ENCODE measurements around the gene SLC7A9.
"Not testable (repeated sequence)": the region's sequence is repeated elsewhere in the genome, so short reads cannot be mapped to it uniquely, and the experiment has no call there.

SLC7A9 gene

DNA sequence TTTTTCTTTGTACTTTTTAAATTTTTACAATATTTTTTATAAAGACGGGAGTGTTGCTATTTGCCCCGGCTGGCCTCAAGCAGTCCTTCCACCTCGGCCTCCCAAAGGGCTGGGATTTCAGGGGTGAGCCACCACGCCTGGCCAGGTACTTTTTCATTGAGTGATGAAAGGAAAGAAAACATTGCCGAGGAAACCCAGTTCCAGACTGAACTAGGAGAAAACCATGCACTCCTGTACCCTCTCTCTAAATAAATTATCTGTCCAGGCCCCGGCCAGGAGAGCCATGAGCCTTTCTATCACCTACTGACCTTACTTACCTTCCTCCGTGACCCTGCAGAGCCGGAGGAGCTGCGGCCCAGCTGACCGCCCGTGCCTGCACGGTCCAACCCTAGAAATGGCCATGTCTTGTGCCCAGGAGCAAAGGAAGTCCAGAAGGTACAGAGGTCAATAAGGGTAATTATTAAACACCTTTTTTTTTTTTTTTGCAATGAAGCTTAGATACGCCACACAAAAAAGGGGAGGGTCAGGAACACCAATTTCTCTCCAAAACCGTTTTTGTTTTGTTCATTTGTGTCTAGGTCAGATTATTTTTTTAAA is at the start of gene SLC7A9:
TSS of gene SLC7A9 (minus strand) at position 399 of the 597 bp plus-strand sequence. CDS start 1,233 bp downstream, outside the sequence.
- DNase-seq (ENCODE audit: low spot score) = no peak

GRCh38 chr19:32919365-32919764 is 49.8 kb upstream of the SLC7A9 start:
- no peak for DNase-seq (ENCODE audit: low spot score)

DNA sequence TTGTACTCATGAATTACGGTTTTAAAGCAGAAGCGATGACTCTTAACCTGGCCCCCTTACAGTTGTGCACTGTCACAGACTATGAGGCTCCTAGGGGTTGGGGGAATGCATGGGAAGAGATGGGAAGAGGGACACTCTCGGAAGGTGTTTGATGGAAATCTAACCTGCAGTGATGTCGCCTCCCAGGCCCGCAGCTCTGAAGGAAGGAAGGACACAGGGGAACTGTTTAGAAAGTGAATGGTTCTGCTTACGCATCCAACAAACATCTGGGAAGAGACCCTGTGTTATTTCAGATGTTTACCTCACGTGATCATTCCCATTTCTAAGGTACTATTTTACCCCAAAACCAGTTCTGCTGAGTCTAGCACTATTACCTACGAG is 48.0 kb upstream of the SLC7A9 start:
- no peak for DNase-seq (ENCODE audit: low spot score)

- no peak for DNase-seq (ENCODE audit: low spot score)
Observed at GRCh38 chr19:32916969-32917615, 47.5 kb upstream of the SLC7A9 start.

- no peak for DNase-seq (ENCODE audit: low spot score)
Observed at GRCh38 chr19:32914879-32915660, 45.5 kb upstream of the SLC7A9 start.

DNA sequence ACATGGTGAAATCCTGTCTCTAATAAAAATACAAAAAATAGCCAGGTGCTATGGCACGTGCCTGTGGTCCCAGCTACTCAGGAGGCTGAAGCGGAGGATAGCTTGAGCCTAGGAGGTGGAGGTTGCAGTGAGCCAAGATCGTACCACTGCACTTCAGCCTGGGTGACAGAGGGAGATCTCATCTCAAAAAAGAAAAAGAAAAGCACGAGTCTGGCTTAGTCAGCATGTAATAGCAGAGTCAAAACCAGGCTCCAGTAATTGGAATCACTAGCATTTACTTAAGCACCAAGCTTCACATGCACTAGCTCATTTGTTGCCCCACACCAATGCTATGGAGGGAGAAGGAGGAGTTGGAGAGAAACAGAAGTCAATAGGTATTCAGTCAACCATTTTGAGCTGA is 41.9 kb upstream of the SLC7A9 start:
- DNase-seq (ENCODE audit: low spot score) = no peak

DNA sequence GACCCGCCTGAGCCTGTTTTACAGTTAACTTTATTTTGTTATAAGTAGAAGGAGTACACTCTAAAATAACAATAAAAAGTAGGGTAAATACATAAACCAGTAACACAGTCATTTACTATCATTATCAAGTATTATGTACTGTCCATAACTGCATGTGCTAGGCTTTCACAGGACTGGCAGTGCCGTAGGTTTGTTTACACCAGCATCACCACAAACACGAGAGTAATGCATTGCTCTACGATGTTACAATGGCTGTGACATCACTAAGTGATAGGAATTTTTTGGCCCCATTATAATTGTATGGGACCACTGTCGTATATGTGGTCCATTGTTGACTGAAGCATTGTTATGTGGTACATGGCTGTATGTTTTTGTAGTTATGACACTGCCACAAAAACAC is 41.3 kb upstream of the SLC7A9 start:
- no peak for DNase-seq (ENCODE audit: low spot score)

DNA sequence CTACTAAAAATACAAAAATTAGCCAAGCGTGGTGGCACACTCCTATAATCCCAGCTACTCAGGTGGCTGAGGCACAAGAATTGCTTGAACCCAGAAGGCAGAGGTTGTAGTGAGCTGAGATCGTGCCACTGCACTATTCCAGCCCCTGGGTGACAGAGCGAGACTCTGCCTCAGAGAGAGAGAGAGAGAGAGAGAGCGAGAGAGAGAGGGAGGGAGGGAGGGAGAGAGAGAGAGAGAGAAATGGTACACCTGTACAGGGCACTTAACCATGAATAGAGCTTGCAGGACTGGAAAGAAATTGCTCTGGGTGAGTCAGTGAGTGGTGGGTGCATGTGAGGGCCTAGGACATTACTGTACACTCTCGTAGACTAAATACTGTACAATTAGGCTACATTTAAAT is 40.5 kb upstream of the SLC7A9 start:
- no peak for DNase-seq (ENCODE audit: low spot score)

DNA sequence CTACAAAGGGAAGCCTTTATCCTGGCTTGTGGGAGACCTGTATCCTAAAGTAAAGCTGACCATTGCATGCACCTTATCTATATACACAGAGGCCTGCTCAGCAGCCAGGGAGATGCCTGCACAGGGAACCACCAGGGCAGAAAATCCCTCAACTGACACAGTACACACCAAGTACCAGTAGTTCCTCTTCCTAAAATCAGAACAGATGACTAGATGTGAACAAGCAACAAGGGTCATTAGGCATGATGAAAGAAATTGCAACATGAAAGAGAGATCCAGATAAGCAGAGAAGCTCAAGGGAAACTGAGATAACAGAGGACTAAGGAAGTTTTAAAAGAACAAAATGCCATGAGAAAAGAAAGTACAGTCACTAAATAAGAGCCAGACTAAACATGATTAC is 39.7 kb upstream of the SLC7A9 start:
- no peak for DNase-seq (ENCODE audit: low spot score)

DNA sequence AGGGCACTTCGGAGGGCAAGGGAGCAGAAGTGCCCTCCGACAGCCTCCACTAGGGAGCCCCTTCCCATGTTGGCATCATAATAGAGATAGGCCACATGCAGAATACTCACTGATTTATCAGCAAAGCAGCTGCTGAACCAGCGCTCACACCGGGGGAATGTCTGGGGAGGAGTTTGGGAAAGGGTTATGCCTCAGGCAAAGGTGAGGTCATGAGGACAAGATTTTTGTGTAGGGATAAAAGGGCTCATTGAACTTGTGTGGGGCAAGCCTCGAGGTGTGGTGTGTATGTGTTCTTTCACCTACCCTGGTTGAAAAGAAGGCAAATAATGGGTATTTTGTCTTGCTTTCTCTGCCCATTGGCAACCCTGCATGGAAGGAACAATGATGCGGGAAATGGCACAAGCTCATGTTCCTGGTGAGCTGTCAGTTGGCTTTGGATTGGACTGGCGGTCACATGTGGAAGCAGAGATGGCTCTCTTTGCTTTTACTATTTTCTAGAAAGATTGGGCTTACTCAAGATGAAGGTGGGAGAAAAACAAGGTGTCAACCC is 39.1 kb upstream of the SLC7A9 start:
- no peak for DNase-seq (ENCODE audit: low spot score)

- no peak for DNase-seq (ENCODE audit: low spot score)
Observed at GRCh38 chr19:32902448-32902847, 32.9 kb upstream of the SLC7A9 start.

DNA sequence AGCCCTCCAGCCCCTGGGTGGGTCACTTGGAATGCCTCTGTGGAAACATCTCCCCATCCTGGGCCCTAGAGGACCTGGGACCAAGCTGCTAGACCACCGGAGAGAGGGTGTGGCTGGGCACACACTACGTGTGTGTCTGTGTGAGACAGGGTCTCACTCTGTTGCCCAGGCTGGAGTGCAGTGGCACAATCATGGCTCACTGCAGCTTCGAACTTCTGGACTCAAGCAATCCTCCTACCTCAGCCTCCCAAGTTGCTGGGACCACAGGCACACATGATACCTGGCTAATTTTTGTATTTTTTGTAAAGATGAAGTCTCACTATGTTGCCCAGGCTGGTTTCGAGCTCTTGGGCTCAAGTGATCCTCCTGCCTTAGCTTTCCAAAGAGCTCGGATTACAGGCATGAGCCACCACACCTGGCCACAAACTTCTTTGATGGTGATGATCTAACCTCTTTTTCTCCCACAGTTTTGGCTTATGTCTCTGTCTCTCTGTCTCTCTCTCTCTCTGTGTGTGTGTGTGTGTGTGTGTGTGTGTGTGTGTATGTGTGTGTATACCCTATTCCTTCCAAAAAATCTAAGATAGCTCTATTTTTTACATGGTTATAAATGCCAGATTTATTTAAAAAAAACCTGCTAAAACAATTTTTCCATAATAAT is 32.1 kb upstream of the SLC7A9 start:
- DNase-seq (ENCODE audit: low spot score) = no peak

DNA sequence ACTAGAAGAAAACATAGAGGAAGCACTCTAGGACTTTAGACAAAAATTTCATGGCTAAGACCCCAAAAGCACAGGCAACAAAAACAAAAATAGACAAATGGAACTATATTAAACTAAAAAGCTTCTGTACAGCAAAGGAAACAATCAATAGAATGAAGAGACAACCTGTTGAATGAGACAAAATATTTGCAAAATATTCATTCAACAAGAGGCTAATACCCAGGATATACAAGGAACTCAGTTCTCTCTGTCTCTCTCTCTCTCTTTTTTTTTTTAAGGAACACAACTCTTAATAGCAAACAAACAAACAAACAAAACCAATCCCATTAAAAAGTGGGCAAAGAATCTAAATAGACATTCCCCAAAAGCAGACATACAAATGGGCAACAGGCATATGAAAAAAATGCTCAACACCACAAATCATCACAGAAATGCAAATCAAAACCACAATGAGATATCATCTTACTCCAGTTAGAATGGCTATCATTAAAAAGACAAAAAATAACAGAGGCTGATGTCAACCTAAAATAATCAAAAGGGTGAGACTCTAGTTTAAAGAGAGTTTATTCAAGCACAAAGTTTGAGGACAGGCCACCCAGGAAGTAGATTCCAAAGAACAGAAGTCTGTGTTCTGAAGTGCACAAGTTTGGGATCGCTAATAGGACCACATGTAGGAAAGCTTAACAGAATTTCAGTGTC is 27.1 kb upstream of the SLC7A9 start:
- no peak for DNase-seq (ENCODE audit: low spot score)

DNA sequence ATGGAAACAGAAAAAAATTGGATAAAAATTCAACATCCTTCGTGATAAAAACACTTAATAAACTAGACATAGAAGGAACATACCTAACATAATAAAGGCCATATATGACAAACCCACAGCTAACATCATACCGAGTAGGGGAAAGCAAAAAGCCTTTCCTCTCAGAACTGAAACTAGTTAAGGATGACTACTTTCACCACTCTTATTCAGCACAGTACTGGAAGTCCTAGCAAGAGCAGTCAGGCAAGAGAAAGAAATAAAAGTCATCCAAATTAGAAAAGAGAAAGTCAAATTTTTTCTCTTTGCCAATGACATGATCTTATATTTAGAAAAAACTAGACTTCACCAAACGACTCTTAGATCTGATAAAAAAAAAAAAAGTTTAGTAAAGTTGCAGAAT is 25.8 kb upstream of the SLC7A9 start:
- no peak for DNase-seq (ENCODE audit: low spot score)

GRCh38 chr19:32891609-32892008 is 22.0 kb upstream of the SLC7A9 start:
- no peak for DNase-seq (ENCODE audit: low spot score)

- no peak for DNase-seq (ENCODE audit: low spot score)
Observed at GRCh38 chr19:32890841-32891240, 21.3 kb upstream of the SLC7A9 start.

GRCh38 chr19:32890326-32890725 is 20.8 kb upstream of the SLC7A9 start:
- DNase-seq (ENCODE audit: low spot score) = no peak

DNA sequence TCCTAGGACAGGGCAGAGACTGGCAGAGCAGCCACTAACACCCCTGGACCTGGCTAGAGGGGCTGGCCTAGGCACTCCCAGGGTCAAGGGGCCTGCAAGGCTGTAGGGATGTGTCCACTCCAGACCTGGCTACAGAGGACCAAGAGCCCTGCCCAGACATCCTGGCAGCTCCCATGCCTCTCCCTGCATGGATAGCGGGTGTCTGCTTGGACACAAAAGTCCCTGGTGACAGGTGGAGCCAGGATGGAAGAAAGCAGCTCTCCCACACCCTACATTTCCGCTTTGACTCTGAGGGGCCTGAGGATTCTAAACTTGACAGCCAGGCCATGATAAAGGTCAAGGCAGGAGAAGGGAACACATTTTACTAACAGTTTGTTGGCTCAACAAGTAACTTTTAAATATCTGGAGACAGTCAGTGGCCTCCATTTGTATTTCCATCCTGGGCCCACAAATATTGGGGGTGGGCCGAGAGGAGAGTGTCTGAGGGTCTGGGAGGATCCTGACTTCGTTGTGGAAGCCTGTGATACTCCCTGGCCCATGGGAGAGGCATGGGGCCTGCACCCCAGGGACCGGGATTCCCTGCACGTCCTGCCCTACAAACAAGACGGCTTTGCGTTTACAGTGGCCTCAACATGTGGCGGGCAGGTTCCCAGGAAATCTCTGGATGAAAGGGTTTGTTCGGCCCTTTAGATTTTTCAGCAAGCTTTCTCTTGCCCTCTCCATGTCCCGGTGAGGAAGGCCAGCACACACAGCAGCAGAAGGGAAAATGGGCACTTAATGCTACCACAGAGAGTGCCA is 19.8 kb upstream of the SLC7A9 start:
- DNase-seq (ENCODE audit: low spot score) = no peak

DNA sequence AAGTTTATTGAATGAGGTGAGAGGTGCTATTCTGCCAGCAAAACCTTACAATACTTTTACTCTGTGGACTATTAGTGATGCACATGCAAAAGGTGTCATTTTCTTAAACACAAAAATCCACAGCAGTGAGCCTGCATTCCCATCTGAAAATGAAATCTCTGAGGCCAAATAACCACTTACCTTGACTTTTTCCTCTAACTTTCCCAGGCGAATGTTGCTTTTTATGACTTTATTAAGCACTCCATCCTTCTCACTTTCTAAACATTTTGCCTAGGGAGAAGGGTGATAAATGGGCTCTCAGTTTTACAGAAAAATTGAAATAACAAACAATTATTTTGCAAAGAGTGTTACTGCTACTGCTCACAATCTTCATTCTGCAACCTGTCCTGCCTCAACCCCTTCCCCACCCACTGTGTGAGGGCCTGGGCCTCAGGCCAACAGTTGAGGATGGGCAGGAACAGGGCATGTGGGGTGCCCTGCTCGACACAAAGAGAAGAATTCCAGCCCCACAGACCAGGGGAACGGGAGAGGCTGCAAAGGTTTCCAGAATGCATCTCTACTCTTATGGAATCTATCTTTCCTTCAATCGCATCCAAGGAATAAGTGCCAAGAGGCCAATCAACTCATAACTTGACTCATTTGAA is 18.1 kb upstream of the SLC7A9 start:
- DNase-seq (ENCODE audit: low spot score) = no peak

GRCh38 chr19:32886241-32886640 is 16.7 kb upstream of the SLC7A9 start:
- no peak for DNase-seq (ENCODE audit: low spot score)

GRCh38 chr19:32885255-32885654 is 15.7 kb upstream of the SLC7A9 start:
- not testable (repeated sequence) for DNase-seq (ENCODE audit: low spot score)
